Right lobe of liver (tissue), 6 donors: ENCODE data around the gene ALDH5A1. TPM values are rescaled to one million over a fixed set of nuclear protein-coding genes. Genes with fewer than 3 reads are reported as not detected.

Experiments
- ATAC-seq, 4 donors: fragments of 200-7000 bp; cut with Tn5 transposase; one replicate each; pipeline ENCODE4 v1.9.1; 2020; ENCODE audit warnings: mild to moderate bottlenecking in 4 of 4, moderate library complexity in 4 of 4
- DNase-seq, 3 donors: peaks; one replicate each; pipeline ENCODE4 v3.0.0-alpha.2; 2020
- H3K27ac ChIP-seq, 3 donors: fragments of 200-600 bp; one replicate each; pipeline ENCODE4 v1.8.0; 2022
- H3K27me3 ChIP-seq, 2 donors: fragments of 200-600 bp; one replicate each; pipeline ENCODE4 v1.8.0; 2022
- H3K36me3 ChIP-seq, 4 donors: fragments of 200-600 bp; sonication (generic) in 1 of 4; one replicate each; pipeline versions ENCODE4 v1.5.1 to v1.8.0; 2017 to 2022; ENCODE audit warnings: control low read depth in 1 of 4
- H3K4me1 ChIP-seq, 4 donors: fragments of 200-600 bp; sonication (generic) in 1 of 4; one replicate each; pipeline versions ENCODE4 v1.5.1 to v1.8.0; 2017 to 2022; ENCODE audit warnings: control low read depth in 1 of 4
- H3K4me3 ChIP-seq, 3 donors: fragments of 200-600 bp; one replicate each; pipeline ENCODE4 v1.8.0; 2022
- H3K9me3 ChIP-seq, 4 donors: fragments of 200-600 bp; sonication (generic) in 1 of 4; one replicate each; pipeline versions ENCODE4 v1.5.1 to v1.8.0; 2017 to 2022; ENCODE audit warnings: control low read depth in 1 of 4
- POLR2A ChIP-seq: fragments of 450-650 bp; IDR thresholded peaks from one replicate; pipeline ENCODE4 v1.6.1; 2017; ENCODE audit warnings: antibody characterized with exemption, mild to moderate bottlenecking
- WGBS: methylation state at CpG from one replicate; pipeline ENCODE4 v1.1.6; 2018; ENCODE audit warnings: low coverage, low lambda C conversion rate; ENCODE audit not compliant: insufficient coverage; ENCODE audit errors: missing lambda C conversion rate; 5-methylcytosine and 5-hydroxymethylcytosine counted together
- intact Hi-C, 2 donors: fragments of 100-400 bp; cut with DNase I; formaldehyde crosslinking; loops; one replicate each; pipeline versions ENCODE4 v1.11.2 to v1.14.1; 2022
- total RNA-seq, 6 experiments: library from RNA; depleted of rRNA in 2 of 6; stranded (reverse); fragments of >200 nt in 2 of 6; fragmentation: NEBNext Ultra II Directional in 3 of 6; extraction: Animal tissue kit (Norgen Biotek cat#: 25700) in 3 of 6; gene quantifications; one replicate each; pipeline versions ENCODE4 v1.1.0 to v1.2.4, GENCODE V29; 2016 to 2023
- TF ChIP-seq, protein P1 (sequence below), 4 donors: fragments of 200-600 bp in 3 of 4; fragments of 450-650 bp in 1 of 4; IDR thresholded peaks; one replicate each; pipeline versions ENCODE4 v1.5.1 to v1.8.0; 2016 to 2022; ENCODE audit warnings: antibody characterized with exemption in 4 of 4, mild to moderate bottlenecking in 2 of 4
- donor health status: DM: no; HTN: yes; CAD: no.
- donor health status: DM: no; HTN: no; CAD: no.
- donor health status: DM: no; HTN: no; CAD: no.
- donor health status: DM: no; HTN: yes; CAD: no.
- donor health status: DM: no; HTN: yes; CAD: no.

The ALDH5A1 gene
- total RNA-seq, 6 experiments from 2014 or later, result 24.2 to 71.0 (median 47.2) TPM

DNA sequence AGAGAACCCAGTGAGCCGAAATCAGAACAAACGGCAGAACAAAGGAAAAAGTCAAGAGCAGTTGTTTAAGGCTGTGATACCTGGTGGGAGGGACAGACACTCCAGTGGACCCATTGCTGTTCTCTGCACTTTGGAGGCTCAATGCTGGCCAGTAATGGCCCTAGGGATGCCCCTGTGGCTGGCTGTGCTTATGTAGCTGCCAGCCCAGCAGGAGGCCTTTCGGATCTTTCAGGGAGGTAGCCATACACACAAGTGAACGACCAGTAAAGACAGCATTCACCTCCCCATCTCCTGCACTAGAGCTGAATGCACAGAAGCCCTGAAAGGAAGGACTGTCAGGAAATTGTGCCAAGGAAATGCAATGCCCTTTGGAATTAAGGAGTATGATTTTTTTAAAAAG lies 39.7 kb upstream of the ALDH5A1 start:
- 100% methylated on average over 2 of the region's 4 CpGs for WGBS
- Histone ChIP-seq H3K27me3 (no peaks in the 10 kb centered on the region), H3K4me1 (no peaks in the 10 kb centered on the region), H3K27ac (no peak overlapping the region), H3K9me3 (no peaks in the 10 kb centered on the region), H3K36me3 (peaks cover 0 to 64% (median 3%) of the 10 kb centered on the region in 4 donors), H3K4me3 (no peak overlapping the region)
- intact Hi-C loops, result no loop called here
- TF ChIP-seq POLR2A, result no peak
- TF ChIP-seq, protein P1, sequence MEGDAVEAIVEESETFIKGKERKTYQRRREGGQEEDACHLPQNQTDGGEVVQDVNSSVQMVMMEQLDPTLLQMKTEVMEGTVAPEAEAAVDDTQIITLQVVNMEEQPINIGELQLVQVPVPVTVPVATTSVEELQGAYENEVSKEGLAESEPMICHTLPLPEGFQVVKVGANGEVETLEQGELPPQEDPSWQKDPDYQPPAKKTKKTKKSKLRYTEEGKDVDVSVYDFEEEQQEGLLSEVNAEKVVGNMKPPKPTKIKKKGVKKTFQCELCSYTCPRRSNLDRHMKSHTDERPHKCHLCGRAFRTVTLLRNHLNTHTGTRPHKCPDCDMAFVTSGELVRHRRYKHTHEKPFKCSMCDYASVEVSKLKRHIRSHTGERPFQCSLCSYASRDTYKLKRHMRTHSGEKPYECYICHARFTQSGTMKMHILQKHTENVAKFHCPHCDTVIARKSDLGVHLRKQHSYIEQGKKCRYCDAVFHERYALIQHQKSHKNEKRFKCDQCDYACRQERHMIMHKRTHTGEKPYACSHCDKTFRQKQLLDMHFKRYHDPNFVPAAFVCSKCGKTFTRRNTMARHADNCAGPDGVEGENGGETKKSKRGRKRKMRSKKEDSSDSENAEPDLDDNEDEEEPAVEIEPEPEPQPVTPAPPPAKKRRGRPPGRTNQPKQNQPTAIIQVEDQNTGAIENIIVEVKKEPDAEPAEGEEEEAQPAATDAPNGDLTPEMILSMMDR (IDR thresholded peaks at IDR 0.05), result no peak
- DNase-seq (no peak), ATAC-seq (no peak)

DNA sequence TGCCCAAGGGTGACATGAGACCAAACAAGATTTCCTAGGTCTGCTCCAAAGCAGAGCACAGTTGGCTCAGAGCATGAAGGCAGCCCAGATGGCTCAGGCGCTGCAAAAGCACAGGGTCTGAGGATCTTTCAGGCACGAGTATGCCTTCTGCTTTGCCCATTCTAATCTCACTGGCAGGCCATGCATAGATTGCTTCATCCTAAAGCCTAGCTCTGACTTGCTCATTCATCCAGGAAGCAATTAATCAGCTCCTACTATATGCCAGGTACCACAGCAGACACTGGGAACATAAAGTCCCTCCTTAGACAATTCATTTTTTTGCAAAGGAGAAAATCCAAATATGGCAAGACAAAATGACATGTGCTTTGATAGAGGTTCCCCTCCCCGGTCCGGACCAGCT lies 36.6 kb upstream of the ALDH5A1 start:
- intact Hi-C loops, result no loop called here
- Histone ChIP-seq H3K4me3 (no peak overlapping the region), H3K36me3 (peaks cover 0 to 89% (median 4%) of the 10 kb centered on the region in 4 donors), H3K4me1 (no peaks in the 10 kb centered on the region), H3K9me3 (no peaks in the 10 kb centered on the region), H3K27me3 (no peaks in the 10 kb centered on the region), H3K27ac (no peak overlapping the region)
- DNase-seq (no peak), ATAC-seq (no peak)
- no peak for TF ChIP-seq POLR2A
- TF ChIP-seq, protein P1 (IDR thresholded peaks at IDR 0.05), result no peak
- WGBS, result 82% methylated on average over 3 of the region's 4 CpGs

DNA sequence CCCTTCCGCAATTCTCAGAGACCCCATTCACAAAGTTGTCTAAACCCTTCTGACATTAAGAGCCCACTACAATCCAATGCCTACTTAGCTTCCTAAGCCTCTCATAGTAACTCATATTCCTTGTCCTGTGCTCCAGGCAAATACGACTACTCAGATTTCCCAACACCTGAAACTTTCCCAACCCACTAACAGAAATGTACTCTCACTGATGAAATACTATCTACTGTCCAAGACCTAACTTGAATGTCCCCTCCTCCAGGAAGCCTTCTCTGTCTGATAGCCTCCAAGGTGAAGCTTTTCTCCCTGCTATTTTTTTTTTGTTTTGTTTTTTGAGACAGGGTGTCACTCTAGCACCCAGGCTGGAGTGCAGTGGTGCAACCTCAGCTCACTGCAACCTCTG lies 35.8 kb upstream of the ALDH5A1 start:
- H3K4me3 ChIP-seq, result no peak overlapping the region
- ATAC-seq, result peak; percentile 68 to 80 (median 79)
- no peak overlapping the region for H3K27ac ChIP-seq
- no peak for TF ChIP-seq POLR2A
- TF ChIP-seq, protein P1 (IDR thresholded peaks at IDR 0.05), result no peak
- intact Hi-C loops, result no loop called here
- peaks cover 0 to 84% (median 4%) of the 10 kb centered on the region in 4 donors for H3K36me3 ChIP-seq
- no peaks in the 10 kb centered on the region for H3K9me3 ChIP-seq
- no peaks in the 10 kb centered on the region for H3K27me3 ChIP-seq
- 25% methylated on average over 1 of the region's 2 CpGs for WGBS
- no peaks in the 10 kb centered on the region for H3K4me1 ChIP-seq
- DNase-seq, result no peak

DNA sequence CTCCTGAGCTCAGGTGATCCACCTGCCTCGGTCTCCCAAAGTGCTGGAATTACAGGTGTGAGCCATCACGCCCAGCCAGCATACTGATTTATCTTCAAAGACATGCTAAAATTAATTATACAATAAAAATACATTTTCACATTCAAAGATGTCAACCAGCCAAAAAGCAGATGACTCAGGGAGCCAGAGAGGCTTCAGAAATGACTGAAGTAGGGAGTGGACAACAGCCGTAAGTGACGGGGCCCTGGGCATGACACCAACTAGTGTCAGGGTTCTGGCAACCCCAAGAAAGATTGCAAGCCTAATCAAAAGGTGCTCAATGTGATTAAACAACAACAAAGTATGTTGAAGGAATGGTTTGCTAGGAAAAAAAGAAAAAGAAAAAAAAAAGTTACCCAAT lies 33.8 kb upstream of the ALDH5A1 start:
- Histone ChIP-seq H3K4me1 (no peaks in the 10 kb centered on the region), H3K4me3 (no peak overlapping the region), H3K27ac (no peak overlapping the region), H3K27me3 (no peaks in the 10 kb centered on the region), H3K9me3 (no peaks in the 10 kb centered on the region), H3K36me3 (peaks cover 0 to 81% (median 4%) of the 10 kb centered on the region in 4 donors)
- ATAC-seq (no peak), DNase-seq (no peak)
- TF ChIP-seq, protein P1 (IDR thresholded peaks at IDR 0.05), result no peak
- no peak for TF ChIP-seq POLR2A
- intact Hi-C loops, result no loop called here
- 95% methylated on average over 3 of the region's 4 CpGs for WGBS
